ENCODE data around the gene ACOX1. TPM values are rescaled to one million over a fixed set of nuclear protein-coding genes. Genes with fewer than 3 reads are reported as not detected.

The ACOX1 gene
- total RNA-seq, 1 donor from 2014 or later, result 39.3 TPM

DNA sequence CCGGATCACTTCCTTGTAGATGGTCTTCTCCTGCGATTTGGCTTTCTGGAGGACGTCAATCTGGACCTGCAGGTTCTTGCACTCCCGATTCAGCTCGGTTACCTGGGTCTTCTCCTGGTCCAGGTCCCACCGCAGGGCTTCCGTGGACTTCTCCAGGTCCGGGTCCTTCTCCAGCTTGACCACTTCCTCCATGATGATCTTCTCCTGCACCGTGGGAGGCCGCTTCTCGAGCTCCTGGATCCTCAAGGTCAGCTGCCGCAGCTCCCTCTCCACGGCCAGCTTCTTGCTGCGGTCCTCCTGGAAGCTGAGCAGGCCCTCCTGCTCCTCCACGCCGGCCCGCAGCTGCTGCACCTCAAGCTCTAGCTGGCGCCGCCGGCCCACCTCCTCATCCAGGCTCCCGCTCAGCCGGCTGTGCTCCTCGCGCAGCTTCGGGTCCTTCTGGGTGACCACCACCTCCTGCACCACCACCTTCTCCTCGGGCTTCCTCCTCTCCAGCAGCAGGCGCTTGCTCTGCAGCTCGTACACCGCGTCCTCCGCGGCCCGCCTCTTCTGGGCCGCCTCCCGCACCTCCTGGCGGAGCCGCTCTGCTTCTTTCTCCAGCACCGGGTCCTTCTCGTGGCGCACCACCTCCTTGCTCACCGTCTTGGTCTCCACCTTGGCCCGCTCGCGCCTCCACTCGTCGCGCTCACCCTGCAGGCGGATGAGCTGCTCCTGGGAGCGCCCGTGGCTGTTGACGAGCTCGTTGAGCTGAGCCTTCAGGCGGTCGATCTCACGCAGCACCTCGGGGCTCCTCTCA lies 29.9 kb upstream of the ACOX1 start:
- no peak for DNase-seq (ENCODE audit: low read depth in 2 of 2)

DNA sequence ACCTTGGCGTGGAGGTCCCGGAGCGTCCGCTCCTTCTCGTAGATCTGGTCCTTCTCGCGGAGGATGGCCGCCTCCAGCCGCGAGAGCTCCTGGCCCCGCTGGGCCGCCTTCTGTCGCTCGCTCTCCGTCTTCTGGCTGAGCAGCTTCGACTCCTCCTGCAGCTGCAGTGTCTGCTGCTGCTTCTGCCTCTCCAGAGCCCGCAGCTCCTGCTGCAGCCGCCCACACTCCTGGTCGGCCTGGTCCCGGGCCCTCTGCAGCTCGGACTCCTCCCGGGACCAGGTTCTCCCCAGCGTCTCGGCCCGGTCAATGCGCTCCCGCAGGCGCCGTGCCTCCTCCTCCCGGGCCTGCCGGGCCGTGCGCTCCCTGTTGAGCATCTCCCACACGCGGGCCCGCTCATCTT lies 29.2 kb upstream of the ACOX1 start:
- DNase-seq (ENCODE audit: low read depth in 2 of 2), result no peak

DNA sequence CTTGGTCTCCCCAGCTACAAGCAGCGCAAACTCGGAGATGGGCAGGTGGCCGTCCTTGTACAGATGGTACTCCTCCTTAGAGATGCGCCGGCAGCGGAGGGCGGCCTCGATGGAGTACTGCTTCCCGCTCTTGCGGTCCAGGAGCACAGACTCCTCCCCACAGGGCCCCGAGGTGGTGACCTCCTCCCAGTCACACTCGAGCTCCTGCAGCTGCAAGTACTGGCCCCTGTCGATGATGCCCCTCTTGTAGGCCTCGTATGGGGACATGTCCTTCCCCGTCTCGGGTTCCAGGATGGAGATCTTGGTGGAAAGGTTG lies 28.8 kb upstream of the ACOX1 start:
- no peak for DNase-seq (ENCODE audit: low read depth in 2 of 2)

DNA sequence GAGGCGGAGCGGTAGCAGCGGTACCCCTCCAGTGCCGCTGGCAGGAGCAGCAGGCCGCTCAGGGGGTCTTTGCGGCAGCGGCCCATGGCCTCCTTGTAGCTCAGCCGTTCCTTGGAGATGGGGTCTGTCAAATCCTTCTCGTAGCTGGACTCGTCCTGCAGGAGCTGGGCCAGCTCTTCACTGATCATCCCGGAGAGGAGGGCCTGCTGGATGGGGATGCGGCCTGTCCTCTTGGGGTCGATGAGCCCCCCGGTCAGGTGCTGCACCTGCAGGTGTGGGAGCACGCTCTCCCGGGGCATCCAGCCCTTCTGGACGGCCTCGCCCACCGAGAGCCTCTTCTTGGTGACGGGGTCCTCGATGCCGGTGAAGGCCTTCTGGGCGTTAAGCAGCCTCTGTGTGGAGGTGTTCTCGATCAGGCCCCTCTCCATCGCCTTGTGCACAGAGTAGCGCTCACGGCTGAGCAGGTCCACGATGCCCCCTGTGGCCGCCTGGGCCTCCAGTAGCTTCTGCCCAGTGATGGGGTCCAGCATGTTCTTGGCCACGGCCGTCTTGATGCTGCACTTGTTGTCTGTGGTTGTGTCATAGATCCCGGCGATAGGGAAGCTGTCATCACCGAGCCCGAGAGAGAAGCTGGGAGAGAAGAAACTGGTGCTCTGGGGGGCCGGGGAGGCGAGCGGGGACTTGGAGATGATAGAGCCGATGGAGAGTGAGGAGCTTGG lies 28.3 kb upstream of the ACOX1 start:
- DNase-seq (ENCODE audit: low read depth in 2 of 2), result no peak

DNA sequence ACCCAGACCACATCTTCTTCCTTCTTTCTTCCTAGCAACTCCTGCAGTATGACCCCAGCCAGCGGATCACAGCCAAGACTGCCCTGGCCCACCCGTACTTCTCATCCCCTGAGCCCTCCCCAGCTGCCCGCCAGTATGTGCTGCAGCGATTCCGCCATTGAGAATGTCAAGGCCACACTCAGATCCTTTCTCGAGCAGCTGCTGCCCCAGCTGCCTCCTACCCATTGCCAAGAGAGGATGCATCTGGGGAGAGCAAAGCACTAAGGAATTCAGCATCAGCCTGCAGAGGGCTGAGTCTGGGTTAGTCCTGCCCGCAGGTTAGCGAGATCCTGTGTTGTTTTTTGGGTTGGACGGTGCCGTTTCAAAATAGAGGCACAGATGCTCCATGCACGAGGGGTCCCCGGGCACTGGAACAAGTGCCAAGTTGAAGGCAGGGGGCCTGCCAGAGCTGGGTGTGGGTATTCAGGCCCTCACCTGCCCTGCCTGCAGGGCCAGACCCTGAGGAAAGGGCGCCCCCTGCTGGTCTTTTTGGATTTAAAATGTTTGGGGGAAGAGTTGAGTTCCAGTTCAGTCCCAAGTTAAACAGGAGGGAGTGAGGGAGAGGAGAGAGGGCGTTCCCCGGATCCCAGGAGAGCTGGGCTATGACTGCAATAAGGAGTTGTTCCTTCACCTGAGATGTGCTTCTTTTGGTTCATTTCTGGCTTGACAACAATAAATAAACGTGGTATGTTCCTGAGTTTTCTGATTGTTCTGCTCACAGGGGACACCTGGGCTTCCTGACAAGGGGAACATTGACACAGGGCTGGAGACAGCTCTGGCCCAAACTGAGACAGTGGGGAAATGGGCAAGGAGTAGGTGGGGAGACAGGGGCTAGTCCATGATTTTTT lies 26.5 kb upstream of the ACOX1 start:
- DNase-seq (ENCODE audit: low read depth in 2 of 2), result peak; percentile 30 to 67

DNA sequence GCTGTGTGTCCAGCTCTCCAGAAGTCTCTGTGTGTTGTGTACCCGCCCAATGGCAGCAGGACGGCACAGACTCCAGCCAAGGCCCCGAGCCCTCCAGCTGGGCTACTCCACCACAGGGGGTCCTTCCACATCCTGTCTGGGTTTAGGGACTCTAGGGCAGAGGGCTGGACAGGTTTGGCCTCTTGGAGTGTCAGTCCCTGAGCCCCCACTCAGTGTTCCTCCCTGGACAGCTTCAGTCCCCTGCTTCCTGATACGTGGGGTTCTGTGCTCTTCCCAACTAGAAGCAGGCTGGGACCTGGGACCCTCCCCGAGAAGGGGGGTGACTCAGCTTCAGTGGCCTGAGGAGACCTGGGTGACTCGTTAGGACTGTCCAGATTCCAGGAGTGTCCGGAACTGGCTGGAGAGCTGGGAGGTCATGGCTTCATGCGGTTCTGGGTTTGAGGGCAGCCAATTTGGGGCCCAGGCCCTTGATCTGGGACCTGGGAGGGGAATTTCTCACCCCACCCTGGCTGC lies 25.8 kb upstream of the ACOX1 start:
- DNase-seq (ENCODE audit: low read depth in 2 of 2), result no peak

DNA sequence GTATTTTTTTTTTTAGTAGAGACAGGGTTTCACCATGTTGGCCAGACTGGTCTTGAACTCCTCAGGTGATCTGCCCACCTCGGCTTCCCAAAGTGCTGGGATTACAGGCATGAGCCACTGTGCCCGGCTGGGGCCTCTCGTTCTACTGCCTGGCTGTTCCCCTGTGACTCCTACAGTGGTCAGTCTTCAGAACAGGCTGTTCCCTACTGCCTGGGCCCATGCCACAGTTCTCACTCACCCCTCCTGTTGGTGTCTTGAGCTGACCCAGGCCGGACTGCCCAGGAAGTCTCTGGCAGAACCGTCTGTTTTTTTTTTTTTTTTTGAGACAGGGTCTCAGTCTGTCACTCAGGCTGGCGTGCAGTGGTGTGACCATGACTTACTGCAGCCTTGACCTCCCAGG lies 24.9 kb upstream of the ACOX1 start:
- DNase-seq (ENCODE audit: low read depth in 2 of 2), result no peak

DNA sequence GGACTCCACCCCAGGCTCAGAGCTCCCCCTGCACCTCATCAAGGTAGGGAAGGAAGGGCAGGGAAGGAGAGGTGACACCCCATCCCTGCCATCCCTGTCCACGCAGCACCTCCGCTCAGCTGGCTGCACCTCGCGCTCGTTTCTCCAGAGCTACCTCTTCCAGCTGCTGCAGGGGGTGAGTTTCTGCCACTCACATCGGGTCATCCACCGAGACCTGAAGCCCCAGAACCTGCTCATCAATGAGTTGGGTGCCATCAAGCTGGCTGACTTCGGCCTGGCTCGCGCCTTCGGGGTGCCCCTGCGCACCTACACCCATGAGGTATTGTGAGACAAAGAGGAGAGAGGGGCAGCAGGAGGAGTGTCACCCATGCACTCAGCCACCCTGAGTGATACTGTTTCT lies 23.1 kb upstream of the ACOX1 start:
- DNase-seq (ENCODE audit: low read depth in 2 of 2), result no peak

DNA sequence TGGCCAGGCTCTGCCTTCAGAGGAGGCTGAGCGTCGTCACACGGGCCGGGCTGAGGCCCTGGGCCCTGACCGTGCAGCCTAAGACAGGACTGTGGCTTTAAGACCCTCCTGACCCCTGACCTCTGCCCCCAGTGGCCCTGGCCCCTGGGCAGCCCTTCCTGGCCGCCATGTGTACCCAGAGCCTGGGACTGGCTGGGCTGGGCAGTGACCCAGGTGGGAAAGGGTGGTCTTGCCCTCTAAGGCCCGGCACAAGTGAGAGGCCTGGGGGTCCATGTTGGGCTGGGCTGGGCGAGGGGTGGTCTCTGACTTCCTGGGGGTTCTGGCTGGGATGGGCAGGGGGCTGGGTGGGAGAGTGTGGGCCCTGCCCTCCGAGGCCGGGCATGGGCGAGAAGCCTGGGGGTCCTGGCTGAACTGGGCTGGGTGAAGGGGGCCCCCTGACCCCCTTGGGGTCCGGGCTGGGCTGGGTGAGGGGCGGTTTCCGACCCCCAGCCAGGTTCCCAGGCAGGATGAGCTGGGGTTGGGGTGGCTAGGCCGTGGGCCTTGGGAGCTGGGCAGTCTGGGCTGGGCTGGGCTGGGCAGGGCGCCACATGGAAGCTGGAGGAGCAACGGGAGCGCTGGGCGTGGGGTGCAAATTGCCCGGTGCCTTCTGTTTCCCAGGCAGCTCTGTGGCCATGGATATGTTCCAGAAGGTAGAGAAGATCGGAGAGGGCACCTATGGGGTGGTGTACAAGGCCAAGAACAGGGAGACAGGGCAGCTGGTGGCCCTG lies 22.0 kb upstream of the ACOX1 start, which contains the start of gene CDK3:
TSS of gene CDK3 (plus strand) at position 101 of the 767 bp plus-strand sequence. CDS start at position 672, 571 bp downstream.
- no peak for DNase-seq (ENCODE audit: low read depth in 2 of 2)

DNA sequence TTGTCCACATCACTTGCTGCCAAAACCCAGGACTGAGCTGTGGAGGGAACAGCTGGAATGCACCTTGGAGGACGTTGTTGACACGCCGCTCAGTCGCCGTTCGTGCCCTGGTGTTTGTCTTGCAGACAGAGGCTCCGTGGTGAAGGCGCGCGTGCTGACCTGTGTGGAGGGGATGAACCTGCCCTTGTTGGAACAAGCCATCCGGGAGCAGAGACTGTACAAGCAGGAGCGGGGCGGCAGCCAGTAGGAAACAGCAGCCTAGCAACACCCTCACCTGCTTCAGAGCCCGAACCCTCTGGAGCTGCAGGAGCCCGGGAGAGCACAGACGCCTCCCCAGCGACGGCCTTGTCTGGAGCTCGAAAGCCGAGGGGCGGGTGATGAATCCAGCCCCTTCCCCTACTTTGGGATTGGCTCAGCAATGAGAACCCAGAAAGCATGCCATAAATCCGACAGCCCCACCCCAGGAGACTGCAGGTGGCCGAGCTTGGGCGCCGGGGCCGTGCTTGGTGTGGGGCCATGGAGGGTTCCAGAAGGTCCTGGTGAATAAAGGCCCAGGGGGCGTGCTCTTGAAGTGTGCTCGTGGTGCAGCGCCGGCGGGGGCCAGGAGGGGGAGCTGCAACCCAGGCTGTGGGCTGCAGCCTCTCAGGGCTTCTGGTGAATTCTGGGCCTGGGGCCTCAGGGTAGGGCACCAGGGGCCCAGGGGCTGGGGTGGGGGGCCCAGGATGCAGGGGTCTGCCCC lies 21.2 kb upstream of the ACOX1 start:
- peak in 1 of 2 donors; percentile 48 for DNase-seq (ENCODE audit: low read depth in 2 of 2)

DNA sequence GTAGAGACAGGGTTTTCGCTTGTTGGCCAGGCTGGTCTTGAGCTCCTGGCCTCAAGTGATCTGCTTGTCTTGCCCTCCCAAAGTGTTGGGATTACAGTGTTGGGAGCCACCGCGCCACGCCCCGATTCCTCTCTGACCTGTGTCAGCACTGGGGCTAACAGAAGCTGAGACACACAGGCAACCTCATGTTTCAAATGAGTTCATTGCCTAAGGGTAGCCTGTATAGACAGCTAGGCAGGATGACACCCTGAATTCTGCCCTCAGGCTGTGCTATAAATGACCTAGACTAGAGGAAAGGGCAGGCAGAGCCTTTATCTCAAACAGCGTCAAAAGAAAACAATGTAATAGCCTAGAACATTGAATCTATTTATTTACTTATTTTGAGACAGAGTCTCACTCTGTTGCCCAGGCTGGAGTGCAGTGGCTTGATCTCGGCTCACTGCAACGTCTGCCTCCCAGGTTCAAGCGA lies 19.4 kb upstream of the ACOX1 start:
- no peak for DNase-seq (ENCODE audit: low read depth in 2 of 2)

DNA sequence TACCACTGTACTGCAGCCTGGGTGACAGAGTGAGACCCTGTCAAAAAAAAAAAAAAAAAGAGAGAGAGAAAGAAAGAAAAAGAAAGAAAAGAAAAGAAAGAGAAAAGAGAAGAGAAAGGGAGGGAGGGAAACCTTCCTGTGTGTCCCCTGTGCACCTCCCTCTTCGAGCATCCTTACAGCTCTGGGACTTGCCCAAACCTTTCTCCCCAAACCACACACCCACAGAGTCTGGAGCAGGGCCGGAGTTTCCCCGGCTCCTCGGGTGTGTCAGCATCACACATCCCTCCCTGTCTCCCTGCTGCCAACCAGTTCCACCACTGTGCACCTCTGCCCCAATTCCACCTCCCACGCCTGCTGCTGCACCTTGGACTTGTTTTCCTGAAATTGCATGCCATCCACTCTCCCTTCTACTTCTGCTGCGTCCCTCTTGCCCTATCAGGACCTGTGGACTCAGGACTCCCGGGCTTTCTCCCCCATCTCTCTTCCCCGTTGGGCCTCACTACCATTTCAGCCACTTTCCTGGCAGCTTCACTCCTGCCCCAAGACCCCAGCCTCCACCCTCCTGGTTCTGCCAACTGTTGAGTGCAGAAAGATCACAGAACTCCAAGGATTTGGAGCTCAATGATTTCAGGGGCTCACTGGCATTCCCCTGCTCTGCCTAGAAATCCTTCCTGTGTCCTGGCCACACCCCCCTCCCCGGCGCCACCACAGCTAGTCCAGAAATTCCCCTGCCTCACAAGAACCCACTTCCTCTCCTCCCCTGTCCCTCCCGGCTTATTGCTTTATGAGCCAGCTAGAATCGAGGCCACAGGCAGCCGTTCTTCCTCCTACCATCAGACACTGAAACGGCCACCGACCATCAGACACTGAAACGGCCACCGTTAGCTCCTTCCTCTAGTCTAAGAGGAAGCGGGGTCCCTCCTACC lies 18.0 kb upstream of the ACOX1 start:
- DNase-seq (ENCODE audit: low read depth in 2 of 2), result peak in 1 of 2 donors; percentile 32

DNA sequence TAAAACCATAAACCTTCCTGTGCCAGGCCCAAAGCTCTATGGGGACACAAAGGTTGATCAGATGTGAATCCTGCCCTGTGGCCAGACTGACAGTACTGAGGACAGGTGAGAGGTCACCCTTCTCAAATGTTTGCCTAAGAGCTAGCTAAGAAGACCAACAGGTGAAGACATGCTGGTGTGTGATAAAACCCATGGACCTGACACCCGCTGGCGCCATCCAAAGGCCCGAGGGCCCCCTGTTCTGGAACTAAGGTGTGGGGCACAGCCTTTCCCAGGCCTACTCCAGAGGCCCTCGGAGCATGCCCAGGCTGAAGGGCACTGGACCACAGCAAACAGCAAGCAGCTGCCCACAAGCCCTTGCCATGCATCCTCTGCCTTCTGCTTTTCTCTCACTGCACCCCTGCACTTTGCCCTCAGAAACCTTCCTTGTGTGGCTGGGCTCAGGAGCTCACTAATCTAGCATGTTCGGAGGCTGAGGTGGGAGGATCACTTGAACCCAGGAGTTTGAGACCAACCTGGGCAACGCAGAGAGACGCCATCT lies 16.5 kb upstream of the ACOX1 start:
- no peak for DNase-seq (ENCODE audit: low read depth in 2 of 2)

DNA sequence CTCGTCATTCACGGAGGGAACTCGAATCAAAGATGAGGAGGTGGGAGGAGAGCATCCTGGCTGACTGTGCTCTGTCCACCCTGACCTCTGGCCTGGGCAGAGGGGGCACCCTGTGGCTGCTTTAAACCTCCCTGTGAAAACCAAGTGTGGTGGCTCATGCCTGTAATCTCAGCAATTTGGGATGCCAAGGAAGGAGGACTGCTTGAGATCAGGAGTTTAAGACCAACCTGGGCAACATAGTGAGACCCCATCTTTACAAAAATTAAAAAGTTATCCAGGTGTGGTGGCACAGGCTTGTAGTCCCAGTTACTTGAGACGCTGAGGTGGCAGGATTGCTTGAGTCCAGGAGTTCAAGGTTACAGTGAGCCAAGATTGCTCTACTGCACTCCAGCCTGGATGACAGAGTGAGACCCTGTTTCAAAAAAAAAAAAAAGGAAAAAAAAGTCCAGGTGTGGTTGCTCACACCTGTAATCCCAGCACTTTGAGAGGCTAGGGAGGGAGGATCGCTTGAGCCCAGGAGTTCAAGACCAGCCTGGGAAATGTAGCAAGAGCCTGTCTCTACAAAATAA lies 15.9 kb upstream of the ACOX1 start:
- no peak for DNase-seq (ENCODE audit: low read depth in 2 of 2)

DNA sequence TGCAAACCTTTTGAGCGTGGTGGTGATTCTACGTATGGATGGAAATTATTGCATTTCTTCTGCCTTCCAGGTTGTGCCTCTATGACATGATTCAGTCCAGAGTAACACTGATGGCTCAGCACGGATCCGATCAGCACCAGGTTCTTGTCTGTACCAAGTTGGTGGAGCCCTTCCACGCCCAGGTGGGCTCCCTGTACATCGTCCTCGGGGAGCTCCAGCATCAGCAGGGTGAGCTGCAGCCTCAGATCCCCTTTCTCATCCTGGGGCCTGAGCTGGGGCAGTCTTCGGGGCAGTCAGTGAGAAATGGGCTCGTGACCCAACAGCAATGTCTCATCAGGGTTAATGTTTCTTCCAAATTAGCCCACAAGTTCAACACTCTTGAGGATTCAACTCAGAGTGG lies 12.4 kb upstream of the ACOX1 start:
- DNase-seq (ENCODE audit: low read depth in 2 of 2), result no peak

DNA sequence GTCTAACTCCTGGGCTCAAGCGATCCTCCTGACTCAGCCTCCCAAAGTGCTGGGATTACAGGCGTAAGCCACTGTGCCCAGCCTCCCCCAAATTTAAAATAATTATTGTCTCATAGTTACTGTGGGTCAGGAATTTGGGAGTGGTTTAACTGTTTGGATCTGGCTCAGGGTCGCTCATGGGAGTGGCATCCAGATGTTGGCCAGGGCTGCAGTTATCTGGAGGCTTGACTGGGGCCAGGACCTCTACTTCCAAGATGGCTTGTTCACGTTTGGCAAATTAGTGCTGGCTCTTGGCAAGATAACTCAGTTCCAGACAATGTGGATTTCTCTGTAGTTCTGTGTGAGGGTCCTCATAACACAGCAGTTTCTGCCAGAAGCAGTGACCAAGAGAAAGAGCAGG lies 8.1 kb upstream of the ACOX1 start:
- DNase-seq (ENCODE audit: low read depth in 2 of 2), result no peak

DNA sequence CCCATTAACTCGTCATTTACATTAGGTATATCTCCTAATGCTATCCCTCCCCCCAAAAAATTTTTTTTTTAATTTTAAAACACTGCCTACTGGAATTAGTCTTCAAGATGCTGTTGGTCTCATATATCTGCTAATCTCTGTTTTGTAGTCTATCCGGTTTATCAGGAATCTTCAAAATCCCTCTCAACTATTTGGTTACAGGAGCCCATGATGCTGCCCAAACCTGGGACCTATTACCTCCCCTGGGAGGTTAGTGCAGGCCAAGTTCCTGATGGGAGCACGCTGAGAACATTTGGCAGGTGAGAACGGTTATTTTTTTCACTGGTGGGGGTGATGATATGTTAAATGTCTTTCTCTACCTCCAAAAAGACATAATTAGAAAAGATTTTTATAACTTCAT lies 7.0 kb upstream of the ACOX1 start:
- DNase-seq (ENCODE audit: low read depth in 2 of 2), result no peak

DNA sequence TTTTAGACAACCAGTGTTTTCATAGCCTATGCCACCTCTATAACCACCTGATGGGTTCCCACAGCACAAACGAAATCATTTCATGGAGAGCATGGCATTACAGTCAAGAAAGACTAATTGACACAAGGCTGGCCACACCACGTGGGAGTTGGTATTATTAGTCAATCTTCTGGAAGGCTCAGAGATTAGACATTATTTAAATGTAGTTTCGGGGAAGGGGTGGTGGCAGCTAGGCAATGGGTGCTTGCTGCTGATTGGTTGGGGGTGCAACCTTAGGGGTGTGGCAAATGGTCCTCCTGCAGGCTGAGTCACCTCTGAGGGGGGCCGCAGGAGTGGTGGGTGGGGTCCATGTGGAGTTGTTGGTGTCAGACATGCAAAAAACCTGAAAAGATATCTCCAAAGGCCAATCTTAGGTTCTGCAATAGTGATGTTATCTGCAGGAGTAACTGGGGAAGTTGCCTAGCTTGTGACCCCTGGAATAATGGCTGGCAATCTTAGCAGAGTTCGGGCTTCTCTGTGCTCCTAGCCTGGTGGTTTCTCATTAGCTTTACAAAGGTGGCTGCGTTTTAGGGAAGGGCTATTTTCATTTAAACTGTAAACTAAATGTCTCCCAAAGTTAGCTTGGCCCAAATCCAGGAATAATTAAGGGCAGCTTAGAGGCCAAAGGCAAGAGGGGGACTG lies 4.7 kb upstream of the ACOX1 start:
- DNase-seq (ENCODE audit: low read depth in 2 of 2), result no peak
